GM12878 (cell line): Measurements from ENCODE around the gene SMG6. TPM values are rescaled to one million over a fixed set of nuclear protein-coding genes. Genes with fewer than 3 reads are reported as not detected.

Source experiments
- ATAC-seq: fragments of 200-7000 bp; cut with Tn5 transposase; 3 replicates; pipeline ENCODE4 v1.9.1; 2020; ENCODE audit warnings: mild to moderate bottlenecking, moderate library complexity
- BruUV-seq: library from RNA; stranded (reverse); fragments of 400-500 nt; replicated peaks from 2 replicates; lab custom pipeline; 2021; lab: Mats Ljungman, UMichigan
- CTCF ChIA-PET: fragments of 300-600 bp; sonication (Branson Sonifier 250); formaldehyde crosslinking; extraction: SDS; loops from one replicate; lab custom pipeline; 2021; ENCODE audit warnings: inconsistent platforms; lab: Yijun Ruan, JAX
- POLR2A ChIA-PET: fragments of 350-600 bp; formaldehyde crosslinking; extraction: SDS; loops from one replicate; lab custom pipeline; 2021; ENCODE audit warnings: inconsistent platforms; lab: Charles Lee
- RAD21 ChIA-PET: fragments of 300-600 bp; sonication (Branson Sonifier 250); formaldehyde crosslinking; loops from one replicate; lab custom pipeline; 2023; ENCODE audit warnings: antibody characterized with exemption; ENCODE audit not compliant: unreplicated experiment; lab: Charles Lee
- SMC1A ChIA-PET: fragments of 300-600 bp; sonication (Branson Sonifier 250); formaldehyde crosslinking; loops from one replicate; lab custom pipeline; 2023; ENCODE audit not compliant: unreplicated experiment, uncharacterized antibody; lab: Charles Lee
- DNase-seq: peaks from one replicate; pipeline ENCODE4 v3.0.0-alpha.2; 2011; ENCODE audit warnings: low read depth, low spot score
- FAIRE-seq: peaks from 3 replicates; lab custom pipeline; 2011; peaks lifted over from hg19 to GRCh38; lab: Jason Lieb, UNC
- H2AFZ ChIP-seq: 2 replicates; pipeline ENCODE4 v1.6.0; 2011; ENCODE audit warnings: low read depth, low read length, control low read depth; ENCODE audit not compliant: control insufficient read depth
- H3K27ac ChIP-seq: 2 replicates; pipeline ENCODE4 v1.5.1; 2011; ENCODE audit warnings: control low read depth; ENCODE audit not compliant: control insufficient read depth, insufficient read depth
- H3K27me3 ChIP-seq, 2 experiments: replicated peaks in 1 of 2; 2 replicates each; pipeline versions ENCODE4 v1.6.0 to v1.6.1; 2011; ENCODE audit warnings: low read length in 1 of 2; ENCODE audit not compliant: control insufficient read depth in 2 of 2, insufficient read depth in 2 of 2
- H3K36me3 ChIP-seq, 2 experiments: 2 replicates each; pipeline ENCODE4 v1.5.1; 2011; ENCODE audit warnings: low read length in 1 of 2; ENCODE audit not compliant: control insufficient read depth in 2 of 2, insufficient read depth in 2 of 2
- H3K4me1 ChIP-seq: 2 replicates; pipeline ENCODE4 v1.6.1; 2011; ENCODE audit warnings: mild to moderate bottlenecking, low read length, moderate library complexity, mixed read lengths; ENCODE audit not compliant: control insufficient read depth, insufficient read depth
- H3K4me2 ChIP-seq: 2 replicates; pipeline ENCODE4 v1.6.0; 2011; ENCODE audit warnings: control low read depth; ENCODE audit not compliant: control insufficient read depth, insufficient read depth
- H3K4me3 ChIP-seq: fragments of 200-600 bp; sonication (generic); 2 replicates; pipeline ENCODE4 v1.5.1; 2016
- H3K79me2 ChIP-seq: 2 replicates; pipeline ENCODE4 v1.6.0; 2011; ENCODE audit warnings: low read length; ENCODE audit not compliant: control insufficient read depth, insufficient read depth
- H3K9ac ChIP-seq: 2 replicates; pipeline ENCODE4 v1.8.0; 2011; ENCODE audit warnings: low read length, control low read depth, mixed read lengths; ENCODE audit not compliant: control insufficient read depth, insufficient read depth
- H3K9me3 ChIP-seq: replicated peaks from 3 replicates; pipeline ENCODE4 v1.5.1; 2011; ENCODE audit warnings: mild to moderate bottlenecking, low read length; ENCODE audit not compliant: control insufficient read depth, insufficient read depth
- H4K20me1 ChIP-seq: 2 replicates; pipeline ENCODE4 v1.6.0; 2011; ENCODE audit not compliant: control insufficient read depth, insufficient read depth
- BMI1 ChIP-seq: fragments of 450-650 bp; IDR thresholded peaks from 2 replicates; pipeline ENCODE4 v1.6.1; 2016; ENCODE audit warnings: mild to moderate bottlenecking, moderate library complexity, borderline replicate concordance
- CHD4 ChIP-seq: fragments of 200-600 bp; sonication (generic); IDR thresholded peaks from 2 replicates; pipeline ENCODE4 v1.6.1; 2016; ENCODE audit warnings: mild to moderate bottlenecking
- EZH2 ChIP-seq: IDR thresholded peaks from 2 replicates; pipeline ENCODE4 v1.6.1; 2012; ENCODE audit warnings: low read depth, mild to moderate bottlenecking, control low read depth, inconsistent platforms, low read length, borderline replicate concordance; ENCODE audit not compliant: control insufficient read depth
- IRF3 ChIP-seq: fragments of 450-650 bp; IDR thresholded peaks from 2 replicates; pipeline ENCODE4 v1.6.1; 2014; ENCODE audit warnings: mild to moderate bottlenecking
- IRF5 ChIP-seq: fragments of 450-650 bp; IDR thresholded peaks from 2 replicates; pipeline ENCODE4 v1.6.1; 2017; ENCODE audit warnings: borderline replicate concordance
- JUNB ChIP-seq: IDR thresholded peaks from 2 replicates; pipeline ENCODE4 v1.6.1; 2016; ENCODE audit warnings: antibody characterized with exemption, mild to moderate bottlenecking
- NR2F1 ChIP-seq: fragments of 450-650 bp; conservative IDR thresholded peaks from 2 replicates; pipeline ENCODE4 v1.6.1; 2017; ENCODE audit warnings: mild to moderate bottlenecking
- PBX3 ChIP-seq: IDR thresholded peaks from 2 replicates; pipeline ENCODE4 v1.6.1; 2011; ENCODE audit warnings: mild to moderate bottlenecking, low read depth, low read length, moderate library complexity; ENCODE audit not compliant: insufficient replicate concordance
- POLR2AphosphoS5 ChIP-seq: IDR thresholded peaks from 2 replicates; pipeline ENCODE4 v1.6.1; 2011; ENCODE audit warnings: mild to moderate bottlenecking, low read length, inconsistent platforms
- RBBP5 ChIP-seq: fragments of 200-600 bp; sonication (generic); conservative IDR thresholded peaks from 2 replicates; pipeline ENCODE4 v1.6.1; 2016
- SMC3 ChIP-seq: IDR thresholded peaks from 2 replicates; pipeline ENCODE4 v1.6.1; 2011; ENCODE audit warnings: low read length, improper control_type of control experiment, borderline replicate concordance
- TAF1 ChIP-seq: IDR thresholded peaks from 2 replicates; pipeline ENCODE4 v1.6.1; 2011; ENCODE audit warnings: mild to moderate bottlenecking, low read depth, low read length, borderline replicate concordance
- ZBED1 ChIP-seq: IDR thresholded peaks from 2 replicates; pipeline ENCODE4 v1.6.1; 2016; ENCODE audit warnings: borderline replicate concordance
- ZNF24 ChIP-seq: fragments of 450-650 bp; IDR thresholded peaks from 2 replicates; pipeline ENCODE4 v1.6.1; 2017; ENCODE audit warnings: antibody characterized with exemption, mild to moderate bottlenecking
- ZZZ3 ChIP-seq: IDR thresholded peaks from 2 replicates; pipeline ENCODE4 v1.6.1; 2011; ENCODE audit warnings: low read depth; ENCODE audit not compliant: control insufficient read depth, insufficient read length
- WGBS: methylation state at CpG from one replicate; pipeline ENCODE4 v1.1.6; 2016; ENCODE audit warnings: low lambda C conversion rate; ENCODE audit not compliant: insufficient replicate concordance, insufficient coverage; ENCODE audit errors: missing lambda C conversion rate; 5-methylcytosine and 5-hydroxymethylcytosine counted together
- in situ Hi-C: fragments of 300-500 bp; cut with MboI; formaldehyde crosslinking; loops from 9 replicates; pipeline ENCODE4 v1.14.3; 2018; ENCODE audit warnings: mixed read lengths
- intact Hi-C: fragments of 100-400 bp; cut with micrococcal nuclease; formaldehyde crosslinking; loops from one replicate; pipeline ENCODE4 v1.14.2; 2022; ENCODE audit not compliant: unreplicated experiment
- polyA plus RNA-seq, 11 experiments: library from polyadenylated mRNA; depleted of rRNA in 4 of 11; unstranded in 6 of 11; stranded (reverse) in 5 of 11; fragments of >200 nt; fragmentation: Nextera tagmentation in 4 of 11; fragmentation: Illumina TruSeq in 1 of 11; extraction: Ambion mirVana in 4 of 11; extraction: Trizol in 1 of 11; gene quantifications; 1 replicate in 1 of 11; 2 replicates in 10 of 11; pipeline versions ENCODE4 v1.2.1 to v1.2.3, GENCODE V29; 2011 to 2016; ENCODE audit warnings: inconsistent platforms in 2 of 11, missing spikeins in 2 of 11, low read depth in 1 of 11
- total RNA-seq, 4 experiments: library from RNA; depleted of rRNA in 3 of 4; stranded (reverse); fragments of >200 nt in 3 of 4; fragmentation: Illumina TruSeq in 1 of 4; extraction: Trizol in 1 of 4; gene quantifications; 2 replicates each; pipeline versions ENCODE4 v1.2.1 to v1.2.3, GENCODE V29; 2013 to 2021
- TF ChIP-seq, protein P1 (sequence below): fragments of 450-650 bp; IDR thresholded peaks from 2 replicates; pipeline ENCODE4 v1.6.1; 2017; ENCODE audit warnings: mild to moderate bottlenecking, moderate library complexity

Gene SMG6
- total and polyA plus RNA-seq, 10 of the 15 experiments (the other 5 are each of a cell fraction or from before 2014, with no cell fraction given): 0.58 to 28.7 (median 15.7) TPM

GRCh38 chr17:2019723-2020122, 283.9 kb downstream of the SMG6 start:
- 39% methylated on average over 8 of the region's 8 CpGs for WGBS
- peaks cover 14% of the 10 kb centered on the region for H3K4me1 ChIP-seq
- SMC1A ChIA-PET: no interaction called here
- H3K9ac ChIP-seq: no peak overlapping the region
- RAD21 ChIA-PET: interaction anchor here (1.2 kb wide), 1 partner anchor 18 kb away, joined by 3 read pairs; no protein-coding TSS in a partner anchor
- no peak overlapping the region for H3K27ac ChIP-seq
- no peak for ATAC-seq
- no peak for FAIRE-seq
- H3K9me3 ChIP-seq: no peaks in the 10 kb centered on the region
- no peak overlapping the region for H3K4me3 ChIP-seq
- no peaks in the 10 kb centered on the region for H3K36me3 ChIP-seq
- no TSS peak for BruUV-seq
- H2AFZ ChIP-seq: no peak overlapping the region
- DNase-seq: no peak
- in situ Hi-C loops: loop anchor here (25.0 kb wide), 1 partner anchor 107 kb away; no protein-coding TSS in a partner anchor
- POLR2A ChIA-PET: no interaction called here
- H3K79me2 ChIP-seq: no peaks in the 10 kb centered on the region
- H4K20me1 ChIP-seq: no peaks in the 10 kb centered on the region
- H3K4me2 ChIP-seq: no peak overlapping the region
- CTCF ChIA-PET: interaction anchor here (0.6 to 1.2 kb wide), 2 partner anchors 38 to 352 kb away, joined by 3 read pairs; no protein-coding TSS in a partner anchor
- intact Hi-C loops: no loop called here
- TF ChIP-seq EZH2 (no peak), POLR2AphosphoS5 (no peak), BMI1 (no peak), SMC3 (no peak), JUNB (no peak), IRF5 (no peak), PBX3 (no peak), CHD4 (no peak), IRF3 (no peak), ZNF24 (no peak), ZZZ3 (no peak), TAF1 (no peak), ZBED1 (no peak), NR2F1 (no peak), RBBP5 (no peak)
- TF ChIP-seq, protein P1, sequence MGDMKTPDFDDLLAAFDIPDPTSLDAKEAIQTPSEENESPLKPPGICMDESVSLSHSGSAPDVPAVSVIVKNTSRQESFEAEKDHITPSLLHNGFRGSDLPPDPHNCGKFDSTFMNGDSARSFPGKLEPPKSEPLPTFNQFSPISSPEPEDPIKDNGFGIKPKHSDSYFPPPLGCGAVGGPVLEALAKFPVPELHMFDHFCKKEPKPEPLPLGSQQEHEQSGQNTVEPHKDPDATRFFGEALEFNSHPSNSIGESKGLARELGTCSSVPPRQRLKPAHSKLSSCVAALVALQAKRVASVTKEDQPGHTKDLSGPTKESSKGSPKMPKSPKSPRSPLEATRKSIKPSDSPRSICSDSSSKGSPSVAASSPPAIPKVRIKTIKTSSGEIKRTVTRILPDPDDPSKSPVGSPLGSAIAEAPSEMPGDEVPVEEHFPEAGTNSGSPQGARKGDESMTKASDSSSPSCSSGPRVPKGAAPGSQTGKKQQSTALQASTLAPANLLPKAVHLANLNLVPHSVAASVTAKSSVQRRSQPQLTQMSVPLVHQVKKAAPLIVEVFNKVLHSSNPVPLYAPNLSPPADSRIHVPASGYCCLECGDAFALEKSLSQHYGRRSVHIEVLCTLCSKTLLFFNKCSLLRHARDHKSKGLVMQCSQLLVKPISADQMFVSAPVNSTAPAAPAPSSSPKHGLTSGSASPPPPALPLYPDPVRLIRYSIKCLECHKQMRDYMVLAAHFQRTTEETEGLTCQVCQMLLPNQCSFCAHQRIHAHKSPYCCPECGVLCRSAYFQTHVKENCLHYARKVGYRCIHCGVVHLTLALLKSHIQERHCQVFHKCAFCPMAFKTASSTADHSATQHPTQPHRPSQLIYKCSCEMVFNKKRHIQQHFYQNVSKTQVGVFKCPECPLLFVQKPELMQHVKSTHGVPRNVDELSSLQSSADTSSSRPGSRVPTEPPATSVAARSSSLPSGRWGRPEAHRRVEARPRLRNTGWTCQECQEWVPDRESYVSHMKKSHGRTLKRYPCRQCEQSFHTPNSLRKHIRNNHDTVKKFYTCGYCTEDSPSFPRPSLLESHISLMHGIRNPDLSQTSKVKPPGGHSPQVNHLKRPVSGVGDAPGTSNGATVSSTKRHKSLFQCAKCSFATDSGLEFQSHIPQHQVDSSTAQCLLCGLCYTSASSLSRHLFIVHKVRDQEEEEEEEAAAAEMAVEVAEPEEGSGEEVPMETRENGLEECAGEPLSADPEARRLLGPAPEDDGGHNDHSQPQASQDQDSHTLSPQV: no peak
- peaks cover 16 to 18% of the 10 kb centered on the region in 2 experiments for H3K27me3 ChIP-seq
